Stimulated activated CD4-positive, alpha-beta T cell treated with anti-CD3 and anti-CD28 coated beads, TNF-alpha, amount 100 ng/mL, for 24 hours (primary cell): ENCODE results near the gene PIM3.

Source experiments
- DNase-seq, 3 experiments: peaks; one replicate each; pipeline ENCODE4 v3.0.0-alpha.2; 2020; ENCODE audit warnings: low read depth in 3 of 3

PIM3 gene

GRCh38 chr22:49960159-49961004, at the start of gene PIM3:
TSS of gene PIM3 (plus strand) at chr22:49960772. CDS start at chr22:49960948, 176 bp downstream.
- DNase-seq: peak; percentile 84 to 94 (median 91)

GRCh38 chr22:49911881-49912625, 48.5 kb upstream of the PIM3 start:
- no peak for DNase-seq

- DNase-seq: no peak
Observed at GRCh38 chr22:49913026-49913425, 47.5 kb upstream of the PIM3 start.

- DNase-seq: no peak
Observed at GRCh38 chr22:49913446-49913845, 47.1 kb upstream of the PIM3 start.

- no peak for DNase-seq
Observed at GRCh38 chr22:49914256-49914655, 46.3 kb upstream of the PIM3 start.

GRCh38 chr22:49915610-49916009, 45.0 kb upstream of the PIM3 start:
- no peak for DNase-seq

- no peak for DNase-seq
Observed at GRCh38 chr22:49916831-49917230, 43.7 kb upstream of the PIM3 start.

- DNase-seq: peak; percentile 95 to 97 (median 96)
Observed at GRCh38 chr22:49917974-49918910, 42.3 kb upstream of the PIM3 start, which contains the start of the genes ALG12 and CRELD2. TSS of gene ALG12 (minus strand) at chr22:49918438. CDS start at chr22:49913765, 4,673 bp downstream. TSS of gene CRELD2 (plus strand) at chr22:49918634. CDS start at chr22:49918770, 136 bp downstream.

GRCh38 chr22:49918911-49919881, 41.4 kb upstream of the PIM3 start:
- no peak for DNase-seq

GRCh38 chr22:49920859-49921258, 39.7 kb upstream of the PIM3 start:
- no peak for DNase-seq

- DNase-seq: no peak
Observed at GRCh38 chr22:49921508-49922278, 38.9 kb upstream of the PIM3 start.

GRCh38 chr22:49922484-49922883, 38.1 kb upstream of the PIM3 start:
- no peak for DNase-seq

- DNase-seq: no peak
Observed at GRCh38 chr22:49922926-49923325, 37.6 kb upstream of the PIM3 start.

- no peak for DNase-seq
Observed at GRCh38 chr22:49923445-49923844, 37.1 kb upstream of the PIM3 start.

- no peak for DNase-seq
Observed at GRCh38 chr22:49924113-49924833, 36.3 kb upstream of the PIM3 start.

- DNase-seq: peak; percentile 38 to 59 (median 46)
Observed at GRCh38 chr22:49925525-49926128, 34.9 kb upstream of the PIM3 start.

GRCh38 chr22:49926916-49927315, 33.7 kb upstream of the PIM3 start:
- no peak for DNase-seq

- DNase-seq: no peak
Observed at GRCh38 chr22:49927483-49928184, 32.9 kb upstream of the PIM3 start.
